PC-3 (cell line): ENCODE results near the gene CRIM1. TPM values are rescaled to one million over a fixed set of nuclear protein-coding genes. Genes with fewer than 3 reads are reported as not detected.

Experiments
- ATAC-seq: fragments of 200-7000 bp; cut with Tn5 transposase; 2 replicates; pipeline ENCODE4 v1.9.1; 2020; ENCODE audit warnings: mild to moderate bottlenecking, moderate library complexity
- BruUV-seq: library from RNA; stranded (reverse); fragments of 400-500 nt; replicated peaks from 2 replicates; lab custom pipeline; 2021; lab: Mats Ljungman, UMichigan
- CTCF ChIA-PET: fragments of 300-600 bp; sonication (Branson Sonifier 250); formaldehyde crosslinking; loops from one replicate; lab custom pipeline; 2022; ENCODE audit warnings: antibody characterized with exemption; lab: Charles Lee
- POLR2A ChIA-PET: fragments of 300-600 bp; sonication (Branson Sonifier 250); formaldehyde crosslinking; loops from one replicate; lab custom pipeline; 2022; ENCODE audit warnings: antibody characterized with exemption; ENCODE audit not compliant: unreplicated experiment; lab: Charles Lee
- DNase-seq: peaks from one replicate; pipeline ENCODE4 v3.0.0-alpha.2; 2015
- H2AFZ ChIP-seq: fragments of 300-600 bp; sonication (generic); 2 replicates; pipeline ENCODE4 v1.6.0; 2016; ENCODE audit warnings: antibody characterized with exemption, low read length
- H3F3A ChIP-seq: fragments of 300-600 bp; sonication (generic); one replicate; pipeline ENCODE4 v1.6.0; 2017; ENCODE audit warnings: antibody characterized with exemption, low read length, control low read depth, mild to moderate bottlenecking; ENCODE audit not compliant: unreplicated experiment
- H3K27ac ChIP-seq: fragments of 300-600 bp; sonication (generic); 2 replicates; pipeline ENCODE4 v1.5.1; 2016; ENCODE audit warnings: mild to moderate bottlenecking, low read length
- H3K27me3 ChIP-seq: fragments of 300-600 bp; sonication (generic); 2 replicates; pipeline ENCODE4 v1.6.1; 2016; ENCODE audit warnings: low read length, mixed read lengths
- H3K36me3 ChIP-seq: fragments of 300-600 bp; sonication (generic); 2 replicates; pipeline ENCODE4 v1.6.1; 2016; ENCODE audit warnings: low read depth, mixed run types, low read length, mixed read lengths
- H3K4me1 ChIP-seq: fragments of 300-600 bp; sonication (generic); 2 replicates; pipeline ENCODE4 v1.5.1; 2016; ENCODE audit warnings: low read length; ENCODE audit not compliant: insufficient read depth
- H3K4me2 ChIP-seq: fragments of 300-600 bp; sonication (generic); 2 replicates; pipeline ENCODE4 v1.6.0; 2016; ENCODE audit warnings: low read length
- H3K4me3 ChIP-seq: fragments of 300-600 bp; sonication (generic); 2 replicates; pipeline ENCODE4 v1.5.1; 2016; ENCODE audit warnings: mild to moderate bottlenecking, low read length, mixed read lengths
- H3K79me2 ChIP-seq: fragments of 300-600 bp; sonication (generic); 2 replicates; pipeline ENCODE4 v1.6.1; 2017; ENCODE audit warnings: low read length, mixed read lengths
- H3K9ac ChIP-seq: fragments of 300-600 bp; sonication (generic); 2 replicates; pipeline ENCODE4 v1.6.0; 2016; ENCODE audit warnings: mild to moderate bottlenecking, low read length
- H3K9me2 ChIP-seq: fragments of 300-600 bp; sonication (generic); replicated peaks from 2 replicates; pipeline ENCODE4 v1.6.1; 2016; ENCODE audit warnings: mixed run types, low read length, mixed read lengths
- H3K9me3 ChIP-seq: fragments of 300-600 bp; sonication (generic); 2 replicates; pipeline ENCODE4 v1.6.1; 2016; ENCODE audit warnings: low read length, mixed read lengths
- H4K20me1 ChIP-seq: fragments of 300-600 bp; sonication (generic); 2 replicates; pipeline ENCODE4 v1.6.1; 2016; ENCODE audit warnings: low read length, mixed read lengths
- EZH2 ChIP-seq: fragments of 300-600 bp; sonication (generic); IDR thresholded peaks from one replicate; pipeline ENCODE4 v1.6.1; 2017; ENCODE audit warnings: antibody characterized with exemption, mild to moderate bottlenecking, low read length; ENCODE audit not compliant: unreplicated experiment
- EZH2phosphoT487 ChIP-seq: fragments of 300-600 bp; sonication (generic); IDR thresholded peaks from 2 replicates; pipeline ENCODE4 v1.6.1; 2018; ENCODE audit warnings: mild to moderate bottlenecking, antibody characterized with exemption, low read length, borderline replicate concordance
- intact Hi-C: fragments of 100-400 bp; cut with micrococcal nuclease; formaldehyde crosslinking; loops from 2 replicates; pipeline ENCODE4 v1.9.0; 2023
- total RNA-seq: library from RNA; depleted of rRNA; stranded (reverse); fragments of >200 nt; gene quantifications from 2 replicates; pipeline ENCODE4 v1.2.3, GENCODE V29; 2014
- TF ChIP-seq, protein P1 (sequence below): fragments of 300-600 bp; sonication (generic); conservative IDR thresholded peaks from 2 replicates; pipeline ENCODE4 v1.5.1; 2017; ENCODE audit warnings: antibody characterized with exemption, low read depth, mild to moderate bottlenecking, low read length

CRIM1 gene
- total RNA-seq, 1 experiment from 2014 or later, result 70.7 TPM

- no peak for TF ChIP-seq EZH2phosphoT487
- no peak for TF ChIP-seq EZH2
- POLR2A ChIA-PET, result interaction anchor here (0.7 kb wide), 2 partner anchors 10 to 18 kb away, joined by 4 to 7 read pairs; no protein-coding TSS in a partner anchor
- Histone ChIP-seq H3K27me3 (no peaks in the 10 kb centered on the region), H3K27ac (peak overlapping the region; percentile 78), H3K36me3 (peaks cover 33% of the 10 kb centered on the region), H4K20me1 (no peaks in the 10 kb centered on the region), H2AFZ (no peak overlapping the region), H3K4me1 (peaks cover 60% of the 10 kb centered on the region), H3K9ac (peak overlapping the region; percentile 38), H3K9me2 (no peaks in the 10 kb centered on the region), H3K79me2 (peaks cover 72% of the 10 kb centered on the region), H3K4me2 (peak overlapping the region; percentile 33; the same call in 1 of the 2 replicates), H3K9me3 (no peaks in the 10 kb centered on the region), H3F3A (peaks cover 13% of the 10 kb centered on the region), H3K4me3 (no peak overlapping the region)
- DNase-seq (no peak), ATAC-seq (no peak)
- CTCF ChIA-PET, result no interaction called here
- intact Hi-C loops, result loop anchor here (10.0 kb wide), 1 partner anchor 213 kb away; no protein-coding TSS in a partner anchor
- BruUV-seq, result no TSS peak
Observed at GRCh38 chr2:36572054-36572718, 216.6 kb downstream of the CRIM1 start.

- peaks cover 74% of the 10 kb centered on the region for H3K79me2 ChIP-seq
- H4K20me1 ChIP-seq, result no peaks in the 10 kb centered on the region
- H3K4me2 ChIP-seq, result peak overlapping the region; percentile 33
- TF ChIP-seq, protein P1, sequence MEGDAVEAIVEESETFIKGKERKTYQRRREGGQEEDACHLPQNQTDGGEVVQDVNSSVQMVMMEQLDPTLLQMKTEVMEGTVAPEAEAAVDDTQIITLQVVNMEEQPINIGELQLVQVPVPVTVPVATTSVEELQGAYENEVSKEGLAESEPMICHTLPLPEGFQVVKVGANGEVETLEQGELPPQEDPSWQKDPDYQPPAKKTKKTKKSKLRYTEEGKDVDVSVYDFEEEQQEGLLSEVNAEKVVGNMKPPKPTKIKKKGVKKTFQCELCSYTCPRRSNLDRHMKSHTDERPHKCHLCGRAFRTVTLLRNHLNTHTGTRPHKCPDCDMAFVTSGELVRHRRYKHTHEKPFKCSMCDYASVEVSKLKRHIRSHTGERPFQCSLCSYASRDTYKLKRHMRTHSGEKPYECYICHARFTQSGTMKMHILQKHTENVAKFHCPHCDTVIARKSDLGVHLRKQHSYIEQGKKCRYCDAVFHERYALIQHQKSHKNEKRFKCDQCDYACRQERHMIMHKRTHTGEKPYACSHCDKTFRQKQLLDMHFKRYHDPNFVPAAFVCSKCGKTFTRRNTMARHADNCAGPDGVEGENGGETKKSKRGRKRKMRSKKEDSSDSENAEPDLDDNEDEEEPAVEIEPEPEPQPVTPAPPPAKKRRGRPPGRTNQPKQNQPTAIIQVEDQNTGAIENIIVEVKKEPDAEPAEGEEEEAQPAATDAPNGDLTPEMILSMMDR, result no peak
- TF ChIP-seq EZH2 (no peak), EZH2phosphoT487 (no peak)
- H3F3A ChIP-seq, result peaks cover 13% of the 10 kb centered on the region
- no peaks in the 10 kb centered on the region for H3K9me2 ChIP-seq
- DNase-seq (no peak), ATAC-seq (peak; percentile 6)
- no peaks in the 10 kb centered on the region for H3K27me3 ChIP-seq
- peaks cover 36% of the 10 kb centered on the region for H3K36me3 ChIP-seq
- peak overlapping the region; percentile 38 for H3K9ac ChIP-seq
- no peak overlapping the region for H2AFZ ChIP-seq
- intact Hi-C loops, result loop anchor here (10.0 kb wide), 1 partner anchor 212 kb away; no protein-coding TSS in a partner anchor
- peaks cover 59% of the 10 kb centered on the region for H3K4me1 ChIP-seq
- H3K4me3 ChIP-seq, result no peak overlapping the region
- POLR2A ChIA-PET, result interaction anchor here (0.5 to 0.7 kb wide), 3 partner anchors 10 to 112 kb away, joined by 4 to 7 read pairs (median 5); no protein-coding TSS in a partner anchor
- H3K9me3 ChIP-seq, result no peaks in the 10 kb centered on the region
- CTCF ChIA-PET, result no interaction called here
- BruUV-seq, result no TSS peak
- peak overlapping the region; percentile 78 for H3K27ac ChIP-seq
Observed at GRCh38 chr2:36572719-36573059, 217.1 kb downstream of the CRIM1 start.

- TF ChIP-seq EZH2phosphoT487 (no peak), EZH2 (no peak)
- TF ChIP-seq, protein P1, result no peak
- Histone ChIP-seq H3K79me2 (peaks cover 79% of the 10 kb centered on the region), H4K20me1 (no peaks in the 10 kb centered on the region), H3K36me3 (peaks cover 40% of the 10 kb centered on the region), H3K4me1 (peaks cover 59% of the 10 kb centered on the region), H3F3A (peaks cover 13% of the 10 kb centered on the region), H3K27me3 (no peaks in the 10 kb centered on the region), H3K9ac (peak overlapping the region; percentile 38), H3K9me3 (no peaks in the 10 kb centered on the region), H3K9me2 (no peaks in the 10 kb centered on the region), H2AFZ (no peak overlapping the region), H3K27ac (peak overlapping the region; percentile 78), H3K4me3 (no peak overlapping the region), H3K4me2 (peak overlapping the region; percentile 33)
- CTCF ChIA-PET, result no interaction called here
- DNase-seq, result no peak
- POLR2A ChIA-PET, result interaction anchor here (0.5 to 0.7 kb wide), 2 partner anchors 11 to 112 kb away, joined by 5 to 7 read pairs; no protein-coding TSS in a partner anchor
- no peak for ATAC-seq
- intact Hi-C loops, result loop anchor here (10.0 kb wide), 1 partner anchor 212 kb away; no protein-coding TSS in a partner anchor
- TSS peak; percentile 4 for BruUV-seq
Observed at GRCh38 chr2:36573165-36573564, 217.6 kb downstream of the CRIM1 start.
